LHCN-M2 (cell line): ENCODE results near the gene ASPRV1. TPM values are rescaled to one million over a fixed set of nuclear protein-coding genes. Genes with fewer than 3 reads are reported as not detected.

Experiments used
- DNase-seq: peaks from one replicate; pipeline ENCODE4 v3.0.0-alpha.2; 2012; ENCODE audit warnings: low read depth
- total RNA-seq: library from RNA; depleted of rRNA; stranded (reverse); fragments of >200 nt; gene quantifications from 2 replicates; pipeline ENCODE4 v1.2.3, GENCODE V29; 2014

Gene ASPRV1
- total RNA-seq, 1 experiment from 2014 or later: 0.34 TPM

- DNase-seq: no peak
Observed at GRCh38 chr2:69943000-69943842, 18.2 kb downstream of the ASPRV1 start.

GRCh38 chr2:69940691-69941090 is 20.7 kb downstream of the ASPRV1 start:
- no peak for DNase-seq

GRCh38 chr2:69939722-69940121 is 21.7 kb downstream of the ASPRV1 start:
- no peak for DNase-seq

GRCh38 chr2:69937968-69938367 is 23.5 kb downstream of the ASPRV1 start:
- DNase-seq: no peak

GRCh38 chr2:69936906-69937305 is 24.5 kb downstream of the ASPRV1 start:
- no peak for DNase-seq

GRCh38 chr2:69935011-69935410 is 26.4 kb downstream of the ASPRV1 start:
- no peak for DNase-seq

- DNase-seq: no peak
Observed at GRCh38 chr2:69934614-69934908, 26.9 kb downstream of the ASPRV1 start.

- DNase-seq: peak; percentile 66
Observed at GRCh38 chr2:69933839-69934613, 27.4 kb downstream of the ASPRV1 start.

GRCh38 chr2:69933254-69933828 is 28.1 kb downstream of the ASPRV1 start:
- no peak for DNase-seq

GRCh38 chr2:69932596-69932922 is 28.9 kb downstream of the ASPRV1 start:
- no peak for DNase-seq

- DNase-seq: no peak
Observed at GRCh38 chr2:69931832-69932595, 29.4 kb downstream of the ASPRV1 start.

GRCh38 chr2:69926849-69927515 is 34.4 kb downstream of the ASPRV1 start:
- no peak for DNase-seq

GRCh38 chr2:69923116-69923515 is 38.3 kb downstream of the ASPRV1 start:
- no peak for DNase-seq

GRCh38 chr2:69918401-69918800 is 43.0 kb downstream of the ASPRV1 start:
- DNase-seq: no peak

GRCh38 chr2:69917852-69918251 is 43.6 kb downstream of the ASPRV1 start:
- peak; percentile 73 for DNase-seq

- no peak for DNase-seq
Observed at GRCh38 chr2:69916106-69916505, 45.3 kb downstream of the ASPRV1 start.

GRCh38 chr2:69914950-69915945 is 46.2 kb downstream of the ASPRV1 start, which contains the start of gene MXD1:
Gene MXD1, plus strand, starts transcription at chr2:69915109. Its CDS starts 222 bp downstream, at chr2:69915331.
- no peak for DNase-seq

GRCh38 chr2:69914164-69914949 is 47.1 kb downstream of the ASPRV1 start:
- peak; percentile 100 for DNase-seq

- peak; percentile 37 for DNase-seq
Observed at GRCh38 chr2:69911985-69912563, 49.4 kb downstream of the ASPRV1 start.
